ENCODE data around the gene IMPDH1. TPM values are rescaled to one million over a fixed set of nuclear protein-coding genes. Genes with fewer than 3 reads are reported as not detected.

Gene IMPDH1
- total RNA-seq, 1 experiment from 2014 or later, result 57.1 TPM

DNA sequence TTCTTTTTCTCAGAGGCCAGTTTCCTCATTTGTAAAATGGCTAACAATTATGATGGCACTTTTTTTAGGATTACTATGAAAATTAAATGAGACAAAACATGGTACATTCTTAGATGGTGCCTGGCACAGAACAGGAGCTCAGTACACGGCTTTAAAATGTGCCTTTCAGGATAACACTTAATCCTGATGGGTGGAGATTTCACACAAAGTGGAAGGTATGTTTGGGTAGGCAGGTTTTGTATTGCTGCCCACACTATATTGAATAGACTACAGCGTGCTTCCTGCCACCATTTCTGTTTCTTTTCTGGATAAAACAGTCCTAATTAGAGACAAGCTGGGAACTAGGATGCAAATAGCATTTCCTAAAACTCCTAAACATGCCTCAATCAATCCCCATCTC is 22.0 kb upstream of the IMPDH1 start:
- H3K27ac Mint-ChIP-seq (ENCODE audit: unreplicated experiment), result no peak overlapping the region
- H3K4me3 Mint-ChIP-seq (ENCODE audit: low read depth, unreplicated experiment), result no peak overlapping the region
- H3K4me1 Mint-ChIP-seq (ENCODE audit: low read depth, unreplicated experiment), result peaks cover 8% of the 10 kb centered on the region
- H3K36me3 Mint-ChIP-seq (ENCODE audit: insufficient read depth, unreplicated experiment), result no peaks in the 10 kb centered on the region
- TF ChIP-seq, protein P1, sequence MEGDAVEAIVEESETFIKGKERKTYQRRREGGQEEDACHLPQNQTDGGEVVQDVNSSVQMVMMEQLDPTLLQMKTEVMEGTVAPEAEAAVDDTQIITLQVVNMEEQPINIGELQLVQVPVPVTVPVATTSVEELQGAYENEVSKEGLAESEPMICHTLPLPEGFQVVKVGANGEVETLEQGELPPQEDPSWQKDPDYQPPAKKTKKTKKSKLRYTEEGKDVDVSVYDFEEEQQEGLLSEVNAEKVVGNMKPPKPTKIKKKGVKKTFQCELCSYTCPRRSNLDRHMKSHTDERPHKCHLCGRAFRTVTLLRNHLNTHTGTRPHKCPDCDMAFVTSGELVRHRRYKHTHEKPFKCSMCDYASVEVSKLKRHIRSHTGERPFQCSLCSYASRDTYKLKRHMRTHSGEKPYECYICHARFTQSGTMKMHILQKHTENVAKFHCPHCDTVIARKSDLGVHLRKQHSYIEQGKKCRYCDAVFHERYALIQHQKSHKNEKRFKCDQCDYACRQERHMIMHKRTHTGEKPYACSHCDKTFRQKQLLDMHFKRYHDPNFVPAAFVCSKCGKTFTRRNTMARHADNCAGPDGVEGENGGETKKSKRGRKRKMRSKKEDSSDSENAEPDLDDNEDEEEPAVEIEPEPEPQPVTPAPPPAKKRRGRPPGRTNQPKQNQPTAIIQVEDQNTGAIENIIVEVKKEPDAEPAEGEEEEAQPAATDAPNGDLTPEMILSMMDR (IDR thresholded peaks at IDR 0.05; ENCODE audit: unreplicated experiment), result no peak
- intact Hi-C loops (cut with micrococcal nuclease; ENCODE audit: unreplicated experiment), result no loop called here
- H3K27me3 Mint-ChIP-seq (ENCODE audit: unreplicated experiment), result no peaks in the 10 kb centered on the region
- no TSS peak for BruUV-seq (replicated peaks)
- H3K9me3 Mint-ChIP-seq (ENCODE audit: low read depth, unreplicated experiment), result no peaks in the 10 kb centered on the region
- no peak for DNase-seq
- CTCF ChIA-PET, result interaction anchor here (1.1 to 2.1 kb wide), 3 partner anchors 12 to 28 kb away, joined by 3 to 13 read pairs (median 5); no protein-coding TSS in a partner anchor

DNA sequence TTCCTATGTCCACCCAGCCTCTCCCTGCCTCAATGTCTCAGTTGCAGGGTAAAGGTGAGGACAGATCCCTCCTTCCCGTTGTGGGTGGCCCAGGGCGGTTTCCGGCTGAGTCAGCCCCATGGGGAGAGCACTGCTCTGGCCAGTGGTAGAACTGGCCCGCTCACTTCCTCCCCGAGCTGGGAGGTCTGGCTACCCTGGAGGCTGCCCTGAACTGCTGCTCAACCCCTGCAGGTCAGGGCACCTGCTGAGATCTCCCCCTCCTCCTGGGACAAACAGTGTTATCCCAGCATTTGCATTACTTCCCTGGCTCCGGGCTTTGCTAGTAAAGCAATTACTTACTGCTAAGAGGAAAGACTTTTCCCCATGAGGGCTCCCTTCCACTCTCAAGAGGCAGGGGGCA is 21.4 kb upstream of the IMPDH1 start:
- BruUV-seq (replicated peaks), result no TSS peak
- Mint-ChIP-seq H3K4me3 (ENCODE audit: low read depth, unreplicated experiment) (no peak overlapping the region), H3K4me1 (ENCODE audit: low read depth, unreplicated experiment) (peaks cover 8% of the 10 kb centered on the region), H3K27me3 (ENCODE audit: unreplicated experiment) (no peaks in the 10 kb centered on the region), H3K27ac (ENCODE audit: unreplicated experiment) (no peak overlapping the region), H3K9me3 (ENCODE audit: low read depth, unreplicated experiment) (no peaks in the 10 kb centered on the region), H3K36me3 (ENCODE audit: insufficient read depth, unreplicated experiment) (no peaks in the 10 kb centered on the region)
- intact Hi-C loops (cut with micrococcal nuclease; ENCODE audit: unreplicated experiment), result no loop called here
- DNase-seq, result peak; percentile 59
- CTCF ChIA-PET, result interaction anchor here (1.3 to 2.1 kb wide), 2 partner anchors 13 to 29 kb away, joined by 3 to 13 read pairs; no protein-coding TSS in a partner anchor
- TF ChIP-seq, protein P1 (IDR thresholded peaks at IDR 0.05; ENCODE audit: unreplicated experiment), result no peak

DNA sequence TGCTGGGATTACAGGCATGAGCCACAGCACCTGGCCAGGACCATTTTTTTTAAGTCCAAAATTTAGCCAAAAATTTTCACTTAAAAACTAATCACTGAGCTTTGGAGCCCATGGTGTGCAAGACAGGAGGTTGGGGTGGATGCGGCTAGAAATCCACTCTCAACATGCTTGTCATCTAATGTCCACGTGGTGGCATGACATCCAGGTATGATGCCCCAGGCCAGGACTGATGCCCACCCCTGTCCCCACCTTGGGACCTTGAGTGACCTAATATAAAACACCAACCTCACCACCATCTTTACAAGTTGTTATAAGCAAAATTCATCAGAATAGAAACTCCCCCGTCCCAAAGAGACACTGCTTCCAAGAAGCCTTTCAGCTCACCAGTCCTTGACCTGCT is 20.4 kb upstream of the IMPDH1 start:
- CTCF ChIA-PET, result interaction anchor here (1.3 to 2.1 kb wide), 2 partner anchors 14 to 30 kb away, joined by 3 to 13 read pairs; no protein-coding TSS in a partner anchor
- Mint-ChIP-seq H3K27me3 (ENCODE audit: unreplicated experiment) (no peaks in the 10 kb centered on the region), H3K27ac (ENCODE audit: unreplicated experiment) (no peak overlapping the region), H3K4me1 (ENCODE audit: low read depth, unreplicated experiment) (peaks cover 8% of the 10 kb centered on the region), H3K9me3 (ENCODE audit: low read depth, unreplicated experiment) (no peaks in the 10 kb centered on the region), H3K4me3 (ENCODE audit: low read depth, unreplicated experiment) (no peak overlapping the region), H3K36me3 (ENCODE audit: insufficient read depth, unreplicated experiment) (no peaks in the 10 kb centered on the region)
- BruUV-seq (replicated peaks), result no TSS peak
- DNase-seq, result no peak
- intact Hi-C loops (cut with micrococcal nuclease; ENCODE audit: unreplicated experiment), result no loop called here
- TF ChIP-seq, protein P1 (IDR thresholded peaks at IDR 0.05; ENCODE audit: unreplicated experiment), result no peak

DNA sequence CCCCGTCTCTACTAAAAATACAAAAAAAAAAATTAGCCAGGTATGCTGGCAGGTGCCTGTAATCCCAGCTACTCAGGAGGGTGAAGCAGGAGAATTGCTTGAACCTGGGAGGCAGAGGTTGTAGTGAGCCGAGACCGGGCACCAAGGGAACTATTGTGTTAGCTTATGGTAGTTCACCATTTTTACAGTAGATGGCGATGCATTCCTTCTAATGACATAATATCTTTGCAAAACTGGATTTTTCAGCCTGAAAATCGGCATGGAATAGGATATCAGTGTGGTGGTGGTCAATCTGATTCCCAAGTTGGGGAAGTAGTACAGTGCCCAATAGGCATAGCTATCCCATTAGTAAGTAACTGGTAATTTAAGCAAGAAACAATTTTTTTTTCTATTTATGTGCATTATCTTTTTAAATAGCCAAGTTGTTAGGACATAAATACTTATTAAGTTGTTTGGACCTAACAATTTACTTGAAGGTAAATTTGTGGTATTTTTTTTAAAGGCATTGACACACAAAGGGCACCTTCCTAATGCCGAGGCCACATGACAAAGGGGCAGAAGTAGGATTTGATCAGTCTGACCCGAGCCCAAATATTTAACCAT is 17.6 kb upstream of the IMPDH1 start:
- Mint-ChIP-seq H3K9me3 (ENCODE audit: low read depth, unreplicated experiment) (no peaks in the 10 kb centered on the region), H3K27ac (ENCODE audit: unreplicated experiment) (no peak overlapping the region), H3K4me3 (ENCODE audit: low read depth, unreplicated experiment) (no peak overlapping the region), H3K36me3 (ENCODE audit: insufficient read depth, unreplicated experiment) (no peaks in the 10 kb centered on the region), H3K27me3 (ENCODE audit: unreplicated experiment) (no peaks in the 10 kb centered on the region), H3K4me1 (ENCODE audit: low read depth, unreplicated experiment) (peaks cover 15% of the 10 kb centered on the region)
- TF ChIP-seq, protein P1 (IDR thresholded peaks at IDR 0.05; ENCODE audit: unreplicated experiment), result peak; percentile 66
- DNase-seq, result peak; percentile 41
- BruUV-seq (replicated peaks), result no TSS peak
- intact Hi-C loops (cut with micrococcal nuclease; ENCODE audit: unreplicated experiment), result loop anchor here (1.0 kb wide), 2 partner anchors 28 to 32 kb away; partner anchors contain the start of gene HILPDA
- CTCF ChIA-PET, result interaction anchor here (0.6 to 3.5 kb wide), 8 partner anchors 13 to 299 kb away, joined by 3 to 63 read pairs (median 4); partner anchors contain the start of gene HILPDA
